ENCODE measurements around the gene EIF4G1. TPM values are rescaled to one million over a fixed set of nuclear protein-coding genes. Genes with fewer than 3 reads are reported as not detected.

Gene EIF4G1
- total and polyA plus RNA-seq, 2 experiments from 2014 or later = 227 to 552 TPM

GRCh38 chr3:184349563-184350470 is 35.4 kb downstream of the EIF4G1 start:
- H3K4me3 ChIP-seq = no peak overlapping the region
- no peak overlapping the region for H3K27ac ChIP-seq (ENCODE audit: low read depth)
- no peaks in the 10 kb centered on the region for H3K27me3 ChIP-seq (ENCODE audit: insufficient read depth)
- Mint-ChIP-seq H3K36me3 (ENCODE audit: low read depth) (peaks cover 21% of the 10 kb centered on the region), H3K4me1 (peaks cover 17% of the 10 kb centered on the region), H3K27ac (no peak overlapping the region), H3K4me3 (no peak overlapping the region), H3K27me3 (ENCODE audit: insufficient read depth, low read depth, poor library complexity) (peaks cover 8% of the 10 kb centered on the region), H3K9me3 (no peaks in the 10 kb centered on the region)
- H3K4me2 ChIP-seq = no peak overlapping the region
- H3K4me1 ChIP-seq (ENCODE audit: insufficient read depth) = peaks cover 9% of the 10 kb centered on the region; the same call in 1 of the 2 replicates
- no peak overlapping the region for H2AFZ ChIP-seq
- DNase-seq (ENCODE audit: low spot score) (no peak), ATAC-seq (no peak)
- TF ChIP-seq EZH2phosphoT487 (IDR thresholded peaks at IDR 0.05; ENCODE audit: unreplicated experiment) (no peak), ZNF331 (CRISPR knock-in tag; IDR thresholded peaks at IDR 0.05; ENCODE audit: low read depth) (no peak), REST (IDR thresholded peaks at IDR 0.05; ENCODE audit: unreplicated experiment) (no peak), CREB1 (CRISPR knock-in tag; IDR thresholded peaks at IDR 0.05; ENCODE audit: low read depth) (no peak), ZNF114 (CRISPR knock-in tag; IDR thresholded peaks at IDR 0.05) (no peak), NANOG (IDR thresholded peaks at IDR 0.05; ENCODE audit: borderline replicate concordance) (no peak), ETS1 (IDR thresholded peaks at IDR 0.05) (no peak), POLR2AphosphoS5 (IDR thresholded peaks at IDR 0.05; ENCODE audit: low read depth) (no peak), JUNB (IDR thresholded peaks at IDR 0.05; ENCODE audit: unreplicated experiment) (no peak), EZH2 (IDR thresholded peaks at IDR 0.05; ENCODE audit: low read depth, unreplicated experiment) (no peak), STAT1 (IDR thresholded peaks at IDR 0.05; ENCODE audit: unreplicated experiment) (no peak)
- TF ChIP-seq, protein P1, sequence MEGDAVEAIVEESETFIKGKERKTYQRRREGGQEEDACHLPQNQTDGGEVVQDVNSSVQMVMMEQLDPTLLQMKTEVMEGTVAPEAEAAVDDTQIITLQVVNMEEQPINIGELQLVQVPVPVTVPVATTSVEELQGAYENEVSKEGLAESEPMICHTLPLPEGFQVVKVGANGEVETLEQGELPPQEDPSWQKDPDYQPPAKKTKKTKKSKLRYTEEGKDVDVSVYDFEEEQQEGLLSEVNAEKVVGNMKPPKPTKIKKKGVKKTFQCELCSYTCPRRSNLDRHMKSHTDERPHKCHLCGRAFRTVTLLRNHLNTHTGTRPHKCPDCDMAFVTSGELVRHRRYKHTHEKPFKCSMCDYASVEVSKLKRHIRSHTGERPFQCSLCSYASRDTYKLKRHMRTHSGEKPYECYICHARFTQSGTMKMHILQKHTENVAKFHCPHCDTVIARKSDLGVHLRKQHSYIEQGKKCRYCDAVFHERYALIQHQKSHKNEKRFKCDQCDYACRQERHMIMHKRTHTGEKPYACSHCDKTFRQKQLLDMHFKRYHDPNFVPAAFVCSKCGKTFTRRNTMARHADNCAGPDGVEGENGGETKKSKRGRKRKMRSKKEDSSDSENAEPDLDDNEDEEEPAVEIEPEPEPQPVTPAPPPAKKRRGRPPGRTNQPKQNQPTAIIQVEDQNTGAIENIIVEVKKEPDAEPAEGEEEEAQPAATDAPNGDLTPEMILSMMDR (conservative IDR thresholded peaks at IDR 0.05; ENCODE audit: low read depth in 2 of 2) = no peak
- TF ChIP-seq, protein P2, sequence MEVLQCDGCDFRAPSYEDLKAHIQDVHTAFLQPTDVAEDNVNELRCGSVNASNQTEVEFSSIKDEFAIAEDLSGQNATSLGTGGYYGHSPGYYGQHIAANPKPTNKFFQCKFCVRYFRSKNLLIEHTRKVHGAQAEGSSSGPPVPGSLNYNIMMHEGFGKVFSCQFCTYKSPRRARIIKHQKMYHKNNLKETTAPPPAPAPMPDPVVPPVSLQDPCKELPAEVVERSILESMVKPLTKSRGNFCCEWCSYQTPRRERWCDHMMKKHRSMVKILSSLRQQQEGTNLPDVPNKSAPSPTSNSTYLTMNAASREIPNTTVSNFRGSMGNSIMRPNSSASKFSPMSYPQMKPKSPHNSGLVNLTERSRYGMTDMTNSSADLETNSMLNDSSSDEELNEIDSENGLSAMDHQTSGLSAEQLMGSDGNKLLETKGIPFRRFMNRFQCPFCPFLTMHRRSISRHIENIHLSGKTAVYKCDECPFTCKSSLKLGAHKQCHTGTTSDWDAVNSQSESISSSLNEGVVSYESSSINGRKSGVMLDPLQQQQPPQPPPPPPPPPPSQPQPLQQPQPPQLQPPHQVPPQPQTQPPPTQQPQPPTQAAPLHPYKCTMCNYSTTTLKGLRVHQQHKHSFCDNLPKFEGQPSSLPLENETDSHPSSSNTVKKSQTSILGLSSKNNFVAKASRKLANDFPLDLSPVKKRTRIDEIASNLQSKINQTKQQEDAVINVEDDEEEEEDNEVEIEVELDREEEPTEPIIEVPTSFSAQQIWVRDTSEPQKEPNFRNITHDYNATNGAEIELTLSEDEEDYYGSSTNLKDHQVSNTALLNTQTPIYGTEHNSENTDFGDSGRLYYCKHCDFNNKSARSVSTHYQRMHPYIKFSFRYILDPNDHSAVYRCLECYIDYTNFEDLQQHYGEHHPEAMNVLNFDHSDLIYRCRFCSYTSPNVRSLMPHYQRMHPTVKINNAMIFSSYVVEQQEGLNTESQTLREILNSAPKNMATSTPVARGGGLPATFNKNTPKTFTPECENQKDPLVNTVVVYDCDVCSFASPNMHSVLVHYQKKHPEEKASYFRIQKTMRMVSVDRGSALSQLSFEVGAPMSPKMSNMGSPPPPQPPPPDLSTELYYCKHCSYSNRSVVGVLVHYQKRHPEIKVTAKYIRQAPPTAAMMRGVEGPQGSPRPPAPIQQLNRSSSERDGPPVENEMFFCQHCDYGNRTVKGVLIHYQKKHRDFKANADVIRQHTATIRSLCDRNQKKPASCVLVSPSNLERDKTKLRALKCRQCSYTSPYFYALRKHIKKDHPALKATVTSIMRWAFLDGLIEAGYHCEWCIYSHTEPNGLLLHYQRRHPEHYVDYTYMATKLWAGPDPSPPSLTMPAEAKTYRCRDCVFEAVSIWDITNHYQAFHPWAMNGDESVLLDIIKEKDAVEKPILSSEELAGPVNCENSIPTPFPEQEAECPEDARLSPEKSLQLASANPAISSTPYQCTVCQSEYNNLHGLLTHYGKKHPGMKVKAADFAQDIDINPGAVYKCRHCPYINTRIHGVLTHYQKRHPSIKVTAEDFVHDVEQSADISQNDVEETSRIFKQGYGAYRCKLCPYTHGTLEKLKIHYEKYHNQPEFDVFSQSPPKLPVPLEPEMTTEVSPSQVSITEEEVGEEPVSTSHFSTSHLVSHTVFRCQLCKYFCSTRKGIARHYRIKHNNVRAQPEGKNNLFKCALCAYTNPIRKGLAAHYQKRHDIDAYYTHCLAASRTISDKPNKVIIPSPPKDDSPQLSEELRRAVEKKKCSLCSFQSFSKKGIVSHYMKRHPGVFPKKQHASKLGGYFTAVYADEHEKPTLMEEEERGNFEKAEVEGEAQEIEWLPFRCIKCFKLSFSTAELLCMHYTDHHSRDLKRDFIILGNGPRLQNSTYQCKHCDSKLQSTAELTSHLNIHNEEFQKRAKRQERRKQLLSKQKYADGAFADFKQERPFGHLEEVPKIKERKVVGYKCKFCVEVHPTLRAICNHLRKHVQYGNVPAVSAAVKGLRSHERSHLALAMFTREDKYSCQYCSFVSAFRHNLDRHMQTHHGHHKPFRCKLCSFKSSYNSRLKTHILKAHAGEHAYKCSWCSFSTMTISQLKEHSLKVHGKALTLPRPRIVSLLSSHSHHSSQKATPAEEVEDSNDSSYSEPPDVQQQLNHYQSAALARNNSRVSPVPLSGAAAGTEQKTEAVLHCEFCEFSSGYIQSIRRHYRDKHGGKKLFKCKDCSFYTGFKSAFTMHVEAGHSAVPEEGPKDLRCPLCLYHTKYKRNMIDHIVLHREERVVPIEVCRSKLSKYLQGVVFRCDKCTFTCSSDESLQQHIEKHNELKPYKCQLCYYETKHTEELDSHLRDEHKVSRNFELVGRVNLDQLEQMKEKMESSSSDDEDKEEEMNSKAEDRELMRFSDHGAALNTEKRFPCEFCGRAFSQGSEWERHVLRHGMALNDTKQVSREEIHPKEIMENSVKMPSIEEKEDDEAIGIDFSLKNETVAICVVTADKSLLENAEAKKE (CRISPR knock-in tag; IDR thresholded peaks at IDR 0.05) = no peak
- no peaks in the 10 kb centered on the region for H3K36me3 ChIP-seq (ENCODE audit: insufficient read depth)
- H3K79me2 ChIP-seq (replicated peaks; ENCODE audit: insufficient read depth) = no peaks in the 10 kb centered on the region
- no peaks in the 10 kb centered on the region for H3F3A ChIP-seq (replicated peaks; ENCODE audit: low read depth)
- peaks cover 7% of the 10 kb centered on the region; the same call in 1 of the 2 replicates for H4K20me1 ChIP-seq (replicated peaks; ENCODE audit: insufficient read depth)
- H3K9me2 ChIP-seq (ENCODE audit: insufficient read depth) = no peaks in the 10 kb centered on the region
